Subcutaneous adipose tissue (tissue), 4 donors: ENCODE results near the gene SGCE. TPM values are rescaled to one million over a fixed set of nuclear protein-coding genes. Genes with fewer than 3 reads are reported as not detected.

Source experiments
- CTCF ChIP-seq: fragments of 450-650 bp; IDR thresholded peaks from one replicate; pipeline ENCODE4 v1.5.1; 2016; ENCODE audit warnings: low read depth, mild to moderate bottlenecking, control low read depth, antibody characterized with exemption, moderate library complexity
- total RNA-seq, 4 donors: library from RNA; depleted of rRNA; stranded (reverse); fragments of >200 nt; gene quantifications; one replicate each; pipeline ENCODE4 v1.1.0, GENCODE V29; 2016

The SGCE gene
- total RNA-seq, 4 donors from 2014 or later: 59.3 to 123 (median 108) TPM

- TF ChIP-seq CTCF: no peak
Measured at GRCh38 chr7:94687076-94687475, 31.1 kb upstream of the SGCE start.

GRCh38 chr7:94683066-94683465, 27.1 kb upstream of the SGCE start:
- no peak for TF ChIP-seq CTCF

GRCh38 chr7:94679358-94679757, 23.4 kb upstream of the SGCE start:
- TF ChIP-seq CTCF: no peak

GRCh38 chr7:94676431-94676830, 20.5 kb upstream of the SGCE start:
- no peak for TF ChIP-seq CTCF

- no peak for TF ChIP-seq CTCF
Measured at GRCh38 chr7:94675356-94675755, 19.4 kb upstream of the SGCE start.

GRCh38 chr7:94671444-94672235, 15.7 kb upstream of the SGCE start:
- no peak for TF ChIP-seq CTCF

- TF ChIP-seq CTCF: no peak
Measured at GRCh38 chr7:94669773-94670495, 14.0 kb upstream of the SGCE start.
